GM12873 (cell line): ENCODE results near the gene ST3GAL3.

Experiments
- CTCF ChIP-seq: IDR thresholded peaks from 2 replicates; pipeline ENCODE4 v1.5.1; 2012; ENCODE audit warnings: low read depth, mild to moderate bottlenecking, moderate library complexity, low read length, control low read depth; ENCODE audit not compliant: insufficient read depth; ENCODE audit errors: missing control alignments

Gene ST3GAL3

GRCh38 chr1:43875331-43875730, 168.0 kb downstream of the ST3GAL3 start:
- TF ChIP-seq CTCF = no peak

- TF ChIP-seq CTCF = no peak
Observed at GRCh38 chr1:43877101-43877500, 169.8 kb downstream of the ST3GAL3 start.

GRCh38 chr1:43878440-43878839, 171.1 kb downstream of the ST3GAL3 start:
- no peak for TF ChIP-seq CTCF

- no peak for TF ChIP-seq CTCF
Observed at GRCh38 chr1:43878854-43879253, 171.5 kb downstream of the ST3GAL3 start.

GRCh38 chr1:43879414-43879813, 172.1 kb downstream of the ST3GAL3 start:
- TF ChIP-seq CTCF = no peak

- TF ChIP-seq CTCF = no peak
Observed at GRCh38 chr1:43879996-43880395, 172.7 kb downstream of the ST3GAL3 start.

GRCh38 chr1:43880604-43881003, 173.3 kb downstream of the ST3GAL3 start:
- no peak for TF ChIP-seq CTCF
